GM18505 (cell line): ENCODE results near the gene RBPMS2.

Source experiments
- ATAC-seq: cut with Tn5 transposase; IDR thresholded peaks from one replicate; pipeline ENCODE4 v1.9.1; 2021; ENCODE audit not compliant: unreplicated experiment
- POLR2A ChIP-seq: IDR thresholded peaks from 4 replicates; pipeline ENCODE4 v1.6.1; 2011; ENCODE audit warnings: borderline replicate concordance; ENCODE audit not compliant: insufficient read depth, insufficient read length; ENCODE audit errors: extremely low read depth

The RBPMS2 gene

GRCh38 chr15:64739577-64740143 lies 35.7 kb downstream of the RBPMS2 start:
- TF ChIP-seq POLR2A = no peak
- no peak for ATAC-seq

- no peak for ATAC-seq
Observed at GRCh38 chr15:64739156-64739555, 36.2 kb downstream of the RBPMS2 start.

GRCh38 chr15:64738226-64739095 lies 36.9 kb downstream of the RBPMS2 start:
- no peak for ATAC-seq
- TF ChIP-seq POLR2A = no peak

More at GRCh38 chr15:64739156-64739555, 36.2 kb downstream of the RBPMS2 start:
- TF ChIP-seq POLR2A = no peak

- TF ChIP-seq POLR2A = no peak
- ATAC-seq = no peak
Observed at GRCh38 chr15:64732156-64732860, 43.1 kb downstream of the RBPMS2 start.

GRCh38 chr15:64731805-64732151 lies 43.6 kb downstream of the RBPMS2 start:
- no peak for TF ChIP-seq POLR2A
- ATAC-seq = no peak

- no peak for ATAC-seq
- no peak for TF ChIP-seq POLR2A
Observed at GRCh38 chr15:64731012-64731804, 44.2 kb downstream of the RBPMS2 start.

- ATAC-seq = no peak
- no peak for TF ChIP-seq POLR2A
Observed at GRCh38 chr15:64730151-64730550, 45.2 kb downstream of the RBPMS2 start.

- no peak for TF ChIP-seq POLR2A
- ATAC-seq = no peak
Observed at GRCh38 chr15:64720188-64720587, 55.2 kb downstream of the RBPMS2 start.

GRCh38 chr15:64717735-64718495 lies 57.5 kb downstream of the RBPMS2 start:
- ATAC-seq = no peak

GRCh38 chr15:64717130-64717529 lies 58.3 kb downstream of the RBPMS2 start:
- ATAC-seq = no peak
- no peak for TF ChIP-seq POLR2A

More at GRCh38 chr15:64717735-64718495, 57.5 kb downstream of the RBPMS2 start:
- no peak for TF ChIP-seq POLR2A

GRCh38 chr15:64716452-64716851 lies 58.9 kb downstream of the RBPMS2 start:
- no peak for TF ChIP-seq POLR2A
- no peak for ATAC-seq

GRCh38 chr15:64713592-64713991 lies 61.8 kb downstream of the RBPMS2 start:
- no peak for ATAC-seq
- TF ChIP-seq POLR2A = no peak

GRCh38 chr15:64712353-64712752 lies 63.0 kb downstream of the RBPMS2 start:
- no peak for ATAC-seq
- TF ChIP-seq POLR2A = no peak
